GM21381 (cell line): Measurements from ENCODE around the gene HTR3D.
A peak's percentile ranks its signal among the peaks of the same experiment; 100 is the strongest.
"Not testable (repeated sequence)": the region's sequence is repeated elsewhere in the genome, so short reads cannot be mapped to it uniquely, and the experiment has no call there.

ENCODE experiments used
- ATAC-seq: cut with Tn5 transposase; IDR thresholded peaks from one replicate; pipeline ENCODE4 v1.9.1; 2021; ENCODE audit warnings: mild to moderate bottlenecking, moderate library complexity; ENCODE audit not compliant: unreplicated experiment

HTR3D gene, protein sequence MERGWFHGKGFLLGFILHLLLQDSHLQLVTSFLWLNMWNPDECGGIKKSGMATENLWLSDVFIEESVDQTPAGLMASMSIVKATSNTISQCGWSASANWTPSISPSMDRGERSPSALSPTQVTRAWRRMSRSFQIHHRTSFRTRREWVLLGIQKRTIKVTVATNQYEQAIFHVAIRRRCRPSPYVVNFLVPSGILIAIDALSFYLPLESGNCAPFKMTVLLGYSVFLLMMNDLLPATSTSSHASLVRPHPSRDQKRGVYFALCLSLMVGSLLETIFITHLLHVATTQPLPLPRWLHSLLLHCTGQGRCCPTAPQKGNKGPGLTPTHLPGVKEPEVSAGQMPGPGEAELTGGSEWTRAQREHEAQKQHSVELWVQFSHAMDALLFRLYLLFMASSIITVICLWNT

DNA sequence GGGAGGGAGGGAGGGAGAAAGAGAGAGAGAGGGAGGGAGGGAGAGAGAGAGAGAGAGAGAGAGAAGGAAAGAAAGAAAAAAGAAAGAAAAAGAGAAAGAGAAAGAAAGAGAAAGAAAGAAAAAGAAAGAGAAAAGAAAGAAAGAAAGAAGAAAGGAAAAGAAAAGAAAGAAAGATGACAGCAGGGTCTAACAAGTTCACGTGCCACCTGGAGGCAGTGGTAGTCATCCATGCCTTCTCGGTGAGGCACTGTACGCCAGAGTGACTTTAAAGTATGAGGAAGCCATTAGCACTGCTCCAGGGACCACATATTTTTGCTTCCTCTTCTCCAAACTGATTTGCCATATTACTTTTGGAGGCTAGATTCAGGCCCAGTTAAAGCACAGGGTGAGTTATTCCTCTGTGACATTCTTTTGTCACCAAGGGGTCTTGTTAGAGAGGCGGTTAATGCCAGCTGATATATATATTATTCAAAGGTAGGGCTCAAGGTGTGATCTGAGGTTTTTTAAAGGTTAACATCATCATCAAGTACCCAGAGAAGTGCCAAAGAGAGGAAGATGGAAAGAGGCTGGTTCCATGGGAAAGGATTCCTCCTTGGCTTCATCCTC is at the start of gene HTR3D:
Gene HTR3D (plus strand): TSS at position 556 of the 606 bp plus-strand sequence. CDS start 0 bp downstream, at position 556.
- no peak for ATAC-seq

DNA sequence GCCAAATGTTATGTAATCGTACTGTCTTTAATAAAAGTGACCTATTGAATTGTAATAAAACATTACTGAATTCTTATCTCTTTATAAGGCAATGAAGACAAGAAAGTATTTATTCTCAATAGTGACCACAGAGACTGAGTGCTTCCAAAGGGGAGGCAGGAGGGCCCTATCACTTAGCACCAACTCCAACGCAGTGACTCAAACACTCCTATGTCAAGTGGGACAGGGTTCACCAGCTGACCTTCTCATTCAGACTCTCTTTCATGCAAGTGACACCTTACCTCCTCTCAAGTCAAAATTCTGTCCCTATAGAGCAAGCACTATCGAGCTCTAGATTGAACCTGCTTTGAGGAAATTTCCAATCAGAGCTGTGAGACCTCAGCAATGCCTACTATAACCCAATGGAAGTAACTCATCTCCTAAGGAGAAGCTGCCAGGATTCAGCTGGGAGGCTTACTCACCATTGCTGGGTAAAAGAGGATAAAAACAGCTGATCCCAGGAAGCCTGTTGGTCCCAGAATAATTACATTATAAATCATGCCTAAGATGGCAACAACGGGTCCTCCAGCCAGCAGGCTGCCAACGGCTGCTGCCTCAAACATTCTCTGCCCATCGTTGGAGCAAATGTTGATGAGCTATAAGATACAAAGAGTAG is 49.4 kb upstream of the HTR3D start:
- ATAC-seq: no peak

DNA sequence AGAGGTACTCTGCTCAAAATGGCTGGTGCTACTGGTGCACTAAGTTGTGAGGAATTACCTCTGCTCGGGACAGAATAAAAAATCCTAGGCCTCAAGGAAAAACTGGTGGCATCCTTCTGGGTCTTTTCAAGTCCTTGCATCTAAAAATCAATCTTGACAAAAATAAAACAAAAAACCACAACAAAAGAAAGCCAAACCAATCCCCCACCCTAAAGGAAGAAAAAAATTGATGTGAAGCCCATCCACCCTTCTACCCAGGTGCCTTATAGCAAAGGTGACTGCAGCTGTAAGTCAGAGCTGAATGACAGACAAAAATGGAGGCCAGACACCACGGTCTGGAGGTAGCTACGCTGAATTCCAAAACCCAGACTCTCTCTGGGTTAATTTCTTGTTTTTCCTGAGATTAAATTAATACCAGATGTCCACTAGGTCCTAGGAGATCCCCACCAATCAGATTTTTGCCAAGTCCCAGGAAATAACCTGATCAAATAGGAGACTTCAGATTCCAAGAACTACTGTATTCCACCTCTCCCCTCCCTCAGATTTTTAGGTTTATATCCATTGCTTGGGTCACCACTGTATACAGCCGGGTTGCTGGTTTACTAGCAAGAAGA is 47.3 kb upstream of the HTR3D start:
- ATAC-seq: no peak

DNA sequence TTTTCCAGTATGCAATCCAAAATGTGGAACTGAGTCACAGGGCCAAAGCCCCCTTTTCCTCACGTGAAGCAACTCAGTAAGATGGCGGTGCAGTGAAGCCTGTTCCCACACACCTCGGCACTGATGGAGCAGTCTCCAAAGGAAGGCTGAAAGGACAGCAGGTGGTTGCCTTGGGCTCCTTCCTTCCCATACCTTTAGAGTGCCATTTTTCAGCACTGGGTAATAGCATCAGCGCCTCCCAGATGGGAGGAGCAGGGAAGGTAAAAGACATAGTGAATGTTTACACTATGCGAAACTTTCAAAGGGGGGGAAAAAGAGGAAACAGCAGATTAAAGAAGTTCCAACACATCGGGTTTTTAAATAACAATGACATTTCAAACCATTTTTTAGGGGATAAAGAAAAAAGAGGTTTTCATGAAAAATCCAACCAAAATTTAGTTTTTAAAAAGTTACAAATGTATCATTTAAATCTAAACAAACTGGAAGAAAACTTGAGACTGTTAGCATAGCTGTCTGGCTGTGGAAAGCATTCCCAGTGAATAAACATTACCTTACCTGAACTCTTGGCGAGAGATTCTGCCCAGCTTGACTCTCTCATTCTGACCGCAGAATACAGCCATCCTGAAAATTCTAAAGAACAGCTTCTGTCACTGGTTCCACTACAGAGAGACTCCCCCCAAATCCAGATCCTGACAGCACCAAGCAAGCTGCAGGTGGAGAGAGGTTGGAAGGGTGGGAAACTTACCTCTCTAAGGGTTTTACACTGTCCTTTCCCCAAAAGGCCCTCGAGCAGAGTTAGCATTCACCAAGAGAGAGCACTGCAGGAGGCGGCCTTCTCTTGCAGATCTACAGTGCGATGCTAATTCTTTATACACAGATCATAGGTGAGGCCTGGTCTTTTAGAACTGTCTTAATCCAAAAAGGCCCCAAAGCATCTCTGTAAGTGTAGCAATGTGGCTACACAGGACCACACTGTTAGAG is 46.5 kb upstream of the HTR3D start:
- no peak for ATAC-seq

DNA sequence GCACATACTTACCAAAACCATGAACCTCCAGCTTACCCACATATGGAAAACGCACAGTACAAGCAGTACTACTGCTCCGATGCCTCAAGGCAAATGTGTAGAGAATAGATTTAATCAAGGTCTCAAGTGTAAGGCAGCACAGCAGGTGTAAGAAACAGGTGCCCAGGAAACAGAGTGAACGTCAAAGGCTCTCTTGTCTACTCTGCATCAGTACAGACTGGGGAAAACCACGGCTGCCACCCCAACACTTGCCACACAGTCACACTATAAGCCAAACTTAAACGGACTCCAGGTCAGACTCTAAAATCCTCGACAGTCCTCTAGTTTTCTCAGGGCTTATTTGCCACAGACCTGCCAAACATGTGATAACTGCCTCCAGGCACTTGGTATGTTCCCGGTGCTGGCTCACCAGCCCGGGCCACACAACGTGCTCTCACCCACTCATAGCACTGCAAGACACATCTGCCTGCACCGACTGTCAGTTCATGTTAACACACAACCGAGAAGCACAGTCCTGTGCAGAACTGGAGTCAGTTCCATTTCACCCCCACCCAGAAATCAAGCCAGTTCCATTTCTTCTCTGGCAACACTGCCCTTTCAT is 44.4 kb upstream of the HTR3D start:
- no peak for ATAC-seq

DNA sequence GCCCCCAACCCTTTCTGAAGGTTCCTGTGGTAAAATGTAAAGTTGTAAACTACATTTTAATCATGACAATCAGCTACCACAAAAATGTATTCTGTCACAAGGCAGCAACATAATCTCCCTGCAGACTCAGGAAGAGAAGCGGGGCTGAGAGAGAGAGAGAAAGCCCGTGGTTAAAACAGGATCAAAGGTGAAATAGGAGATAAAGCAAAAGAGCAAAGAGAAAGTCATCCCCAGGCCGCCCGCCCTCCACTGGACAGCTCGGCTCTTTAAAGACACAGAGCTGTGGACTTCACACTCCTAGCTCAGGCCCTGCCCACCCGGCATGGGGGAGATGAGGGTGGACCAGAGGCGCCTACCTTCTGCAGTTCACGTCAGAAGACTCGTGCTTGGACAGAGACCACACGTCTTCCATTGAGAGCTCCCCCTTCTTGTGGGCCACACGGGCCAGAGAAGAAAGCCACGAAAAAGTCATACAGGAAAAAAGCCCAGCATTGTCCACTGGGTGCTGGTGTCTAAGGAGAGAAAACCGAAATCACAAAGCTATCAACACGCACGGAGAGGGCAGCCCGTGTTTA is 43.2 kb upstream of the HTR3D start:
- ATAC-seq: no peak

DNA sequence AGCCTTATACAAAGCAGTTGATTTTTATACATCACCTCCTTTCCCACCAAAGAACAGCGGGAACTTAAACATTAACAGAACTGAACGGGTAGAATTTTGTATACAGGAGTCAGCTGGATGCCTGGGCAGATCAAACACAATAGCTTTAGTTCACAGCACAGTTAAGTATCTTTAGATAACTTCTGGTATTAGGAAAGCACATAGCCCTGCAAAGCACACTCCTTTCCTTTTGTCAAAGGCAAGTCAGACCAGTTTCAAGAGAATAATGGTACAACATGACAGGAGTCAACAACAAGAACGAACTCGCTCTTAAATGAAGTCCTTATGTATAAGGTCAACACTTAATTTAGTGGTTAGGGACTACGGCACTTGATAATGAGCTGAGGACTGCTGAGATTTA is 40.1 kb upstream of the HTR3D start:
- no peak for ATAC-seq

DNA sequence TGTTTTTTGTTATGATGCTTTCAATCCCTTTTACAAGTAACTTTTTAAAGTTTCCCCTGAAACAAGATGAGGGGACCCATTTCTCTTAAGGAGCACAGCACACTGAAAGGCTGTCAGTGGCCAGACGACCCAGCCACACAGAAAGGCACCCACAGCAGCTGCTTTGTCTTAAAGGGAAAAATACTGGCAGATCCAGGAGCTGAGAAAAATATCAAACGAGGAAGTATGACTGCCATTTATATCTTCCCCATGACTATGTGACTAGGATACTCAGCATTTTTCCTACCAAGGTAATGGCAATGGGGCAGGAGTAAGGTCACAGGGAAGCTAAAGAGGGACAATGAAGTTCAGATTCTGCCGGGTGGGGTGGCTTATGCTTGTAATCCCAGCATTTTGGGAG is 29.8 kb upstream of the HTR3D start:
- ATAC-seq: no peak

DNA sequence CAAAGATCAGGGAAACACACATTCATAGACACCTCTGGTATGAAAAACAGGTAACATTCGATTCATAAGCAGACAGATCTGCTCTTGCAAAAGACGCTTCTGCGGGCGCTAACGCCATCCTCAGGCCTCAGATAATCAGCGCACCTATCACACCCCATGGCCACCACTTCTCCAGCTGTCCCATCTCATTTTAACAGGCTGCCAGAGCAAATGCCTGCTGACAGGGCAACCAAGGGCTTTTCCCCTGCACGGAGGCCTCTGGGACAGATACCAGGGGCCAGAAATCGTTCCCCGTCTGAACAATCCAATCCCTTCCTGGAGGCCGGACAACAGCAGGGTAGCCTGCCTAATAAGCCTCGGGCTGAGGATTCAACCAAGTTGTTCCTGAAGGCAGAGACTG is 29.1 kb upstream of the HTR3D start:
- no peak for ATAC-seq

DNA sequence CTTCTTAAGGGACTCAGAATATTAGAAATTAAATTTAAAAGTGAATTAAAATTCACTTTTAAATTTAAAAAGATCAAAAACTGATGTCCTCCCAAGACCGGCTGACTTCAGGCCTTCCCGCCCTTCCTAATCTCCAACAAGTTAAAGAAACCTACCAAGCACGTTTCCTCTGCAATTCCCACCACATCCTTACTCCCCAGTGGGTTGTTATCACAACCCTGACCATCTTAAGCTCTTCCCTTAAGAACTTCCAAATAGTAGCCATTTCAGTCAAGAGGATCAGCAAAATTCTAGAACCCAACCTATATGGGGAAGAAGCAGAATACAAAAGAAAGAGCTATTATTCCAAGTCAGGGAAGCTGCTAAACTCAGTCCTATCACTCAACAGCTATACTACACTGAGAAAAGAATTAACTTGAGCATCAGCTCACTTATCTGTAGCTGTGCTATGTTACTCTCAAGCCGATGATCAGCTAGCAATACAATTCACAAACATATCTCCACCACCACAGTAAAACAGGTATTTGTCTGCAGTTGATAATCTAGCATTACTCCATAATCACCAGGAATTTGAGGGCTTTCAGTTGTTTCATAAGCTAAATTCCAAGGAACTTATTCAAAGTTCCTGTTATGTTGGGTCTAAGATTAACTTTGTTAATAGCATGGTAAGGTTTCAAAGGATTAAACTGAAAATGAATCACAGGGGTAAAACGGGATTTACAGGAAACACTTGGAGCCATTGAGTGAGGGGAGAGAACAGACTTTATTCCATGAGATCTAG is 28.2 kb upstream of the HTR3D start:
- no peak for ATAC-seq

DNA sequence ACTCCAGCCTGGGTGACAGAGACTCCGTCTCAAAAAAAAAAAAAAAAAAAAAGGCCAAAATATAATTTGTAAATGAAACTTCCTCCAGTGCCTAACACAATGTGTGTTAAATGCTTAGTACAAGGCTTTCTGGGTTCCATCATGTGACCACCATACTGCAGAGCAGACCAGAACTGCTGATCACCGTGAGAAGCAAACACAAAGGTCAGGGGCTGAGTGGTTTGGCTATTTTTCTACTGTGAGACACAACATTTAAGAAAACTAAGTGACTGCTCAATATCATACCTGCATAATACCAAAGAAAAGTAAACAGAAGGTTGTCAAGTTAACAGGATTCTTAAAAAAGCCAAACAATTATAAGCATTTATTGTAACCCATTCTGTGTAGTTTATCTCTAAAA is 27.1 kb upstream of the HTR3D start:
- ATAC-seq: no peak

DNA sequence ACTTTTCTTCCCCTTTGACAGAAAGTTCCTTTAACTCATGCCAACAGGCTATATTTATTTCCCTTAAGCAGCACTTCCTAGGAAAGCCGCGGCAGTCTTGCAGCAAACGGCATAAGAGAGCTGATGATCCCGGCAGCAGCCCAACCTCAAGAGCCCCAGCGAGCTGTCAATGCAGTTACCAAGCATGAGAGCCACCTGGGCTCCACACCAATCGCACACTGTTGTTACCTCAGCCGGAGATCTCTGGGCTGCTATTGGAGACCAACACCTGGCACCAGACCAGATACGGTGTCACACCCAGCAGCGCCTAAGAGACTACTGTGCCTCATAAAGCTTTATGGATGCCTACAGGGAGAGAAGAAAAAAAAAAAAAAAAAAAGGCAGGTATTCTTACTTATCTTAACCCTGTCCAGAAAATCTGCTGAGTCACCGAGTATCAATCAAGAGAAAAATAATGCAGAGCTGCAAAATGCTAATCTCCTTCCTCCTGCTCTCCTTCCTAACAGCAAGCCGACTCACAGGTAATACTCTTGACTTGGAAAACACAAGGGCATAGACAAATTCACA is 25.5 kb upstream of the HTR3D start:
- ATAC-seq: peak; percentile 76

DNA sequence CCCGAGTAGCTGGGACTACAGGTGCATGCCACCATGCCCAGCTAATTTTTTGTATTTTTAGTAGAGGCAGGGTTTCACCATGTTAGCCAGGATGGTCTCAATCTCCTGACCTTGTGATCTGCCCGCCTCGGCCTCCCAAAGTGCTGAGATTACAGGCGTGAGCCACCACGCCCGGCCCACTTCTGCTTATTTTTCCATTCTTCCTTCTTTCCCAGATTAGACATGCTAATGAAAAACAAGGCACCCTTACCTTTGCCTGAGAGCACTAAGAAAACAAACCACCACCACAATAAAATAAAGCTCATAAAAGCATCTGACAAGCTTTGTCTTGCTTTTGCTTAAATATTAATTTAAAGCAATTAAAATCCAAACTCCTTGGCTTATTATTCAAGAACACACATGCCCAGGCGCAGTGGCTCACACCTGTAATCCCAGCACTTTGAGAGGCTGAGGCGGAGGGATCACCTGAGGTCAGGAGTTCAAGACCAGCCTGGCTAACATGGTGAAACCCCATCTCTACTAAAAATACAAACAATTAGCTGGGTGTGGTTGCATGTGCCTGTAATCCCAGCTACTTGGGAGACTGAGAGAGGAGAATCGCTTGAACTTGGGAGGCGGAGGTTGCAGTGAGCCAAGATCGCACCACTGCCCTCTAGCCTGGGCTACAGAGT is 24.3 kb upstream of the HTR3D start:
- not testable (repeated sequence) for ATAC-seq

DNA sequence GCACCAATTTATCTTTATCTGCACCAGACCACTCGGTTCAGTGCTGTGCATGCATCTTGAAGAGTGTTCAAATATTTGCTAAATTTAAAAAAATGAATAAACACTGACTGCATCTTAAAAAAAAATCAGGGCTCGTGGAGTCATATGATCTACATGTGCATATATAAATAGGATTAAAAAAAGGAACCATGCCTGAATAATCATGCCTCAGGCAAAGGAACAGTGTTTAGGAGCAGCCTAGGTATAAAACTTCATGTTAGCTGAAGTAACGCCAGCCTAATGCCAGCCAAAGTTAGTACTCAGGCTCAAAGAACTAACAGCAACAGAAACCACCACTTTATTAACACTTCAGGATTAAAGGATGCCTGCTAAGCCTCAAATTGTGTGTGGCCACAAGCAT is 23.4 kb upstream of the HTR3D start:
- ATAC-seq: no peak

DNA sequence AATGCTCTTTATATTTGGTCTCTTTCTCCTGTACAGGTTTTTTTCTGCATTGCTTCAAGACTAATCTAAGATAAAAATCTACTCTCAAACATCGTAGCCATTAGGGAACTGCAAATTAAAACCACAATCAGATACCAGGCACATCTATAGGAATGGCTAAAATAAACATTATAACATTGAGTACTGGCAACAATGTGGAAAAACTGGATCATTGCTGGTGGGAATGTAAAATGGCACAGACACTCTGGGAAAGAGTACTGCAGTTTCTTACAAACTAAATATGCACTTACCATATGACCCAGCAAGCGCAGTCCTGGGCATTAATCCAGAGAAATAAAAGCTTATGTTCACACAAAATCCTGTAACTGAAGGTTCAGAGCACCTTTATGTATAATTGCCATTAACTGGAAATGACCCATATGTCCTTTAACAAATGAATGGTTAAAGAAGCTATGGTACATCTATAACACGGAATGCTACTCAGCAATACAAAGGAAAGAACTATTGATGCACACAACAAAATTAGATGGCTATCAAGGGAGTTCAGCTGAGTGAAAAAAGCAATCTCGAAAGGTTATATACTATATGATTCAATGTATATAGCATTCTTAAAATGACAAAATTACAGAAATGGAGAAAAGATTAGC is 20.2 kb upstream of the HTR3D start:
- ATAC-seq: no peak

DNA sequence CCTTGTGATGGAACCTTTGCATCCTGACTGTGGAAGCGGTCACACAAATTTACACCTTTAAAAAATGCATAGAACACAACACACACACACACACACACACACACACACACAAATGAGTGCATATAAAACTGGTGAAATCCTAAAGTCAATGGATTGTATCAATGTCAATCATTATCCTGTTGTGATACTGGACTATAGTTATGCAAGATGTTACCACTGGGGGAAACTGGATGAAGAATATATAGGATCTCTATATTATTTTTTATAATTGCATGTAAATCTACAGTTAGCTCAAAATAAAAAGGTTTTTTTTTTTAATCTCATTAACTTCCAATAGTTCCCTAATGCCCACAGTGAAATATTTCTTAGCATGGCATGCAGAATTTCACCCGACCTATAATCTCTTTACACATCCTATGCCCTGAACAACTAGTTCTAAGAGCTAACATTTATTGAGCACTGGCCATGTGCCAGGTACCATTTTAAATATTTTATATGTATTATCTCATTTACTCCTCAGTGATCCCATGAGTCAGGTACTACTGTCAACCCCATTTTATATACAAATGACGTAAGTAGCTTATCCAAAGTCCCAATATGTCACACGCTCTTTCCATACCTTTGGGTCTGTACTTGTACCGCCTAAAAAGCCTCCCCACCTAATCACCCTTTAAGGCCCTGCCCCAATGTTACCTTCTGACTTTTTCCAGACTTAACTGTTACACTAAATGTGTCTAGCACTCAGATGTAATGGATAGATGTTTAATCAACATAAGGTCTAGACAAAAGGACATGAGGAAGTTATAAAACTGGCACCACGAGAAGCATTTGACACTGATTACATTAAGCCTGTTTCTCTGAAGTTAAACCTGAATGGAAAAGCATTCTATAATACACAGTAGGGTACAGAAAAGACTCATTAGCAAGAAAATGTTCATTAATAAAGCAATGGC is 19.3 kb upstream of the HTR3D start:
- no peak for ATAC-seq
